ENCODE data around the gene MZT2B.
A peak's percentile ranks its signal among the peaks of the same experiment; 100 is the strongest.
"Not testable (repeated sequence)": the region's sequence is repeated elsewhere in the genome, so short reads cannot be mapped to it uniquely, and the experiment has no call there.

The MZT2B gene, protein sequence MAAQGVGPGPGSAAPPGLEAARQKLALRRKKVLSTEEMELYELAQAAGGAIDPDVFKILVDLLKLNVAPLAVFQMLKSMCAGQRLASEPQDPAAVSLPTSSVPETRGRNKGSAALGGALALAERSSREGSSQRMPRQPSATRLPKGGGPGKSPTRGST

GRCh38 chr2:130181880-130182682 lies at the start of gene MZT2B:
Gene MZT2B (plus strand): TSS chr2:130182262. CDS start chr2:130182283, 21 bp downstream.
- peak within 1 kb of the TSS; percentile 50 to 93 for H3K4me3 ChIP-seq (ENCODE audit: low read depth in 1 of 2, low read length in 2 of 2)
- H3K27me3 ChIP-seq (ENCODE audit: control insufficient read depth in 1 of 2, insufficient read depth in 2 of 2, low read length in 2 of 2); H3K9me3 ChIP-seq (ENCODE audit: low read length); H3K36me3 ChIP-seq (ENCODE audit: insufficient read depth, low read length): not testable (repeated sequence)
- H3K4me1 ChIP-seq (ENCODE audit: insufficient read depth, low read length), result peaks cover 18% of the 10 kb centered on the region
- peak within 1 kb of the TSS; percentile 80 for H3K9ac ChIP-seq (ENCODE audit: low read length)
- peak within 1 kb of the TSS; percentile 77 for H3K27ac ChIP-seq (ENCODE audit: low read depth, low read length)

GRCh38 chr2:130135692-130136541 lies 46.1 kb upstream of the MZT2B start:
- H3K27me3 ChIP-seq (ENCODE audit: control insufficient read depth in 1 of 2, insufficient read depth in 2 of 2, low read length in 2 of 2), result no peaks in the 10 kb centered on the region
- H3K9ac ChIP-seq (ENCODE audit: low read length), result no peak overlapping the region
- H3K4me3 ChIP-seq (ENCODE audit: low read depth in 1 of 2, low read length in 2 of 2), result no peak overlapping the region
- H3K4me1 ChIP-seq (ENCODE audit: insufficient read depth, low read length), result no peaks in the 10 kb centered on the region
- no peak overlapping the region for H3K27ac ChIP-seq (ENCODE audit: low read depth, low read length)
- no peaks in the 10 kb centered on the region for H3K9me3 ChIP-seq (ENCODE audit: low read length)
- no peaks in the 10 kb centered on the region for H3K36me3 ChIP-seq (ENCODE audit: insufficient read depth, low read length)

DNA sequence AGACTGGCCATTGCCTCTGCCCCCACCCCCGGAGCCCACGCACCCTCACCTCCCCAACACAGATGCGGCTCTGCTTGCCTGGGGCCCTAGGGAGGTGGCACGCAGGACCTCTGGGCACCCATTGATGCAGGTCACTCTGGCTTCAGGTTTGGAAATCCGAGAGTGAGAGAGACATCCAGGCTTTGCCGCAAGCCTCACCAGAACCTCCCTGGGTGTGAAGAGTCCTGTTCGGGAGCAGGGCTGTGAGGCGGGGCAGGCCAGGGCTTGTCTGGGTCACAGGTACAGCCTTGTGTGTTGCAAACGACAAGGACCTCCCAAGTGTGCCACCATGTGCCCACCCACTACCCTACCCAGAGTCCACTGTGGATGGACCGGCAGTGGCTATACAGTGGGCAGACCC lies 45.5 kb upstream of the MZT2B start:
- not testable (repeated sequence) for H3K4me3 ChIP-seq (ENCODE audit: low read depth in 1 of 2, low read length in 2 of 2); H3K27me3 ChIP-seq (ENCODE audit: control insufficient read depth in 1 of 2, insufficient read depth in 2 of 2, low read length in 2 of 2); H3K36me3 ChIP-seq (ENCODE audit: insufficient read depth, low read length)

DNA sequence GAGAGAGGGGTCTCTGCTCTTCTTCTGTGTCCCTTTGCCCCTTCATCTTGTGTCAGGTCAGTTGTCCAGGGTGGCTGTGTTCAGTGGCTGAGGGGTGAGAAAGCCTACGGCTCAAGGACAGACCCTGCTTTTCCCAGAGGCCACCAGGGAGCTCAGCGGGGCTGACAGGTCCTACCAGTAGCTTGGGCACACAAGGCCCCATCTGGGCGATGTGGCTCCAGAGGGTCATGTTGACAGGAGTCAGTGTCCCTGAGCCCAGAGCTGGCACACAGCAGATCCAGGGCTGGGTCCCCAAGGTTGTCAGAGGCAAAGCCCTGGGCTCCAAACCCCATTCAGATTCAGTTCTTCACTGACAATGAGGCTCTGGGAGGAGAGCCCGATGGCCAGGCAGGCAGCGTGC lies 44.9 kb upstream of the MZT2B start:
- H3K27me3 ChIP-seq (ENCODE audit: control insufficient read depth in 1 of 2, insufficient read depth in 2 of 2, low read length in 2 of 2); H3K9ac ChIP-seq (ENCODE audit: low read length); H3K4me3 ChIP-seq (ENCODE audit: low read depth in 1 of 2, low read length in 2 of 2); H3K27ac ChIP-seq (ENCODE audit: low read depth, low read length); H3K9me3 ChIP-seq (ENCODE audit: low read length); H3K4me1 ChIP-seq (ENCODE audit: insufficient read depth, low read length); H3K36me3 ChIP-seq (ENCODE audit: insufficient read depth, low read length): not testable (repeated sequence)

More for the DNA sequence above, 45.5 kb upstream of the MZT2B start:
- not testable (repeated sequence) for H3K9me3 ChIP-seq (ENCODE audit: low read length); H3K27ac ChIP-seq (ENCODE audit: low read depth, low read length); H3K4me1 ChIP-seq (ENCODE audit: insufficient read depth, low read length); H3K9ac ChIP-seq (ENCODE audit: low read length)

- H3K9me3 ChIP-seq (ENCODE audit: low read length); H3K4me1 ChIP-seq (ENCODE audit: insufficient read depth, low read length); H3K9ac ChIP-seq (ENCODE audit: low read length); H3K27ac ChIP-seq (ENCODE audit: low read depth, low read length); H3K4me3 ChIP-seq (ENCODE audit: low read depth in 1 of 2, low read length in 2 of 2); H3K27me3 ChIP-seq (ENCODE audit: control insufficient read depth in 1 of 2, insufficient read depth in 2 of 2, low read length in 2 of 2); H3K36me3 ChIP-seq (ENCODE audit: insufficient read depth, low read length): not testable (repeated sequence)
These were observed 43.7 kb upstream of the MZT2B start for GRCh38 chr2:130138326-130138725.

- H3K27me3 ChIP-seq (ENCODE audit: control insufficient read depth in 1 of 2, insufficient read depth in 2 of 2, low read length in 2 of 2); H3K27ac ChIP-seq (ENCODE audit: low read depth, low read length); H3K9ac ChIP-seq (ENCODE audit: low read length); H3K9me3 ChIP-seq (ENCODE audit: low read length); H3K36me3 ChIP-seq (ENCODE audit: insufficient read depth, low read length); H3K4me1 ChIP-seq (ENCODE audit: insufficient read depth, low read length); H3K4me3 ChIP-seq (ENCODE audit: low read depth in 1 of 2, low read length in 2 of 2): not testable (repeated sequence)
These were observed 43.2 kb upstream of the MZT2B start for GRCh38 chr2:130138841-130139251.

DNA sequence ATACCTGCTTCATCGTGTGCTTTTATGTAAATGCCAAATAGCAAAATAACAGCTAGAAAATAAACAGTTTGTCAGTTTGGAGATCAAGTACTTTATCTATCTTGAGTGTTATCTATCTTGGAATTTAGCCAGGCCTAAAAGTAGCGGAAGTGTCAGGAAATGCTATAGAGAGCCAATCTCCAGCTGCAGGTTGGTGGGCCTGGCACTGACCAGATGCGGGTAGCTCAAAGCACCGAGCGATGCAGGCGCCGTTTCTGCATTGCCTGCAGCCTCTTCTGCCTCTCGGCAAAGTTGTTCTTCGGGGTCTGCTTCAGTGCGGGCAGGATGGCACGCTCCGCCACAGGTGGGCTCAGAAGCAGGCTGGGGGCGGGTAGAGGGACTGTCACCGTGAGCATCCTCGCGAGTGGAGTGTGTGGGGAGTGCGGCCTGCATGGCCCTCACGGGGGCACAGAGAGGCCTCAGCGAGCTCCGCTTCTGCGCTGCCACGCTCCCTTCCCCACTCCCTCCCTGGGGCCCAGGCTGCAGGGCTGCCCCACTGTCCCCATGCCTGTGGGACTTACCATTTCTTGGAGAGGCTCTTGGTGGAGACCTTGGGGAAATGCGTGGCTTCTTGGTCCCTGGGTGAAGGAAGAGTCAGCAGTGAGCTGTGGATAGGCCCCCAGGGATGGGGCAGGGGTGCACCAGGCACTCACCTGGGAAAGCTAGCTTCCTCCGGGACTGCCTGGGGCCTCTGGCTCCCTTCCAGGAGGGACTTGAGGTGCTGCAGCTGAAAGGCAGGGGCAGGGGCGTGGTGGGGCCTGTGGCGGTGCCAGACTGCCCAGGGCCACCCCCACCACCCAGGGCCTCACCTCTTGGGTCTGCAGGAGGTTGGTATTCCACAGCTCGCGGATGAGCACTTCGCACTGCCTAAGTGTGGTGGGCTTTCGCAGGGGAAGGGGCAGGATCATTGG lies 42.5 kb upstream of the MZT2B start:
- not testable (repeated sequence) for H3K36me3 ChIP-seq (ENCODE audit: insufficient read depth, low read length); H3K27ac ChIP-seq (ENCODE audit: low read depth, low read length); H3K4me1 ChIP-seq (ENCODE audit: insufficient read depth, low read length); H3K27me3 ChIP-seq (ENCODE audit: control insufficient read depth in 1 of 2, insufficient read depth in 2 of 2, low read length in 2 of 2); H3K4me3 ChIP-seq (ENCODE audit: low read depth in 1 of 2, low read length in 2 of 2); H3K9ac ChIP-seq (ENCODE audit: low read length); H3K9me3 ChIP-seq (ENCODE audit: low read length)

DNA sequence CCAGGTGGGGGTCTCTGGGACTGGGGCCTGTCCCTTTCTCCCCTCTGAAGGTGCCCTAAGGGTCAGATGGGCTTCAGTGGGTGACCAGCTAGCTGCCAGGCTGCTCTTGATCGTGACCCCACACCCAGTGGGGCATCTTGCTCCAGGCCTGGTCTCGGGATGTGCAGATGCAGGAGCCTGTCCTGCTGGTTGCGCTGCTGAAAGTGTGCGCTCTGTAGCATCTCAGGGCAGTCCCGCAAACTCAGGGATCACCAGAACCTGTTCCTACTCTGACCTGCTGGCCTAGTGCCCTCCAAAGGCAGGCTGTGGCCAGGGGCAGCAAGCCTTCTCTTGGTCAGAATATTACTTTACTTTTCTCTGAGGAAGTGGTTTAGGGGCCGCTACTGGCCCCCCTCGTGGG lies 41.5 kb upstream of the MZT2B start:
- not testable (repeated sequence) for H3K4me1 ChIP-seq (ENCODE audit: insufficient read depth, low read length); H3K9me3 ChIP-seq (ENCODE audit: low read length); H3K27me3 ChIP-seq (ENCODE audit: control insufficient read depth in 1 of 2, insufficient read depth in 2 of 2, low read length in 2 of 2); H3K9ac ChIP-seq (ENCODE audit: low read length); H3K4me3 ChIP-seq (ENCODE audit: low read depth in 1 of 2, low read length in 2 of 2); H3K27ac ChIP-seq (ENCODE audit: low read depth, low read length); H3K36me3 ChIP-seq (ENCODE audit: insufficient read depth, low read length)

DNA sequence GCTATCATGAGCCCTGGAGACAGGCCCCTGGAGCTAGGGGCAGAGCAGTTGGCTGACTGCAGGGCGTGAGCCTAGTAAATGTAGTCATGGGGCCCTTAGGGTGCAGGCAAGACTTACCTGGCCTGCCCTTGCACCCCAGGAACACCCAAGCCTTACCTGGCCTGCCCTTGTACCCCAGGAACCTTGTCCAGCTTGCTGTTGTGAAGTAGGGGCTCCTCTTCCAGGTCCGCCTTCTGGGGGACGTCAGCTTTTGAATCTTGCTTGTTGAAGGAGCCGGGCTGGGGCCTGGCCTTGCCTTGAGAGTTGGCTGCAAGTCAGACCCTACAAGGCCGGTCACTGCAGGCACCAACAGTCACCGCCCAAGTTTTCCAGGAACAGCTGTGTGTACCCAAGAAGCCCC lies 41.1 kb upstream of the MZT2B start:
- H3K27ac ChIP-seq (ENCODE audit: low read depth, low read length); H3K9ac ChIP-seq (ENCODE audit: low read length); H3K27me3 ChIP-seq (ENCODE audit: control insufficient read depth in 1 of 2, insufficient read depth in 2 of 2, low read length in 2 of 2); H3K36me3 ChIP-seq (ENCODE audit: insufficient read depth, low read length); H3K4me3 ChIP-seq (ENCODE audit: low read depth in 1 of 2, low read length in 2 of 2); H3K9me3 ChIP-seq (ENCODE audit: low read length); H3K4me1 ChIP-seq (ENCODE audit: insufficient read depth, low read length): not testable (repeated sequence)

DNA sequence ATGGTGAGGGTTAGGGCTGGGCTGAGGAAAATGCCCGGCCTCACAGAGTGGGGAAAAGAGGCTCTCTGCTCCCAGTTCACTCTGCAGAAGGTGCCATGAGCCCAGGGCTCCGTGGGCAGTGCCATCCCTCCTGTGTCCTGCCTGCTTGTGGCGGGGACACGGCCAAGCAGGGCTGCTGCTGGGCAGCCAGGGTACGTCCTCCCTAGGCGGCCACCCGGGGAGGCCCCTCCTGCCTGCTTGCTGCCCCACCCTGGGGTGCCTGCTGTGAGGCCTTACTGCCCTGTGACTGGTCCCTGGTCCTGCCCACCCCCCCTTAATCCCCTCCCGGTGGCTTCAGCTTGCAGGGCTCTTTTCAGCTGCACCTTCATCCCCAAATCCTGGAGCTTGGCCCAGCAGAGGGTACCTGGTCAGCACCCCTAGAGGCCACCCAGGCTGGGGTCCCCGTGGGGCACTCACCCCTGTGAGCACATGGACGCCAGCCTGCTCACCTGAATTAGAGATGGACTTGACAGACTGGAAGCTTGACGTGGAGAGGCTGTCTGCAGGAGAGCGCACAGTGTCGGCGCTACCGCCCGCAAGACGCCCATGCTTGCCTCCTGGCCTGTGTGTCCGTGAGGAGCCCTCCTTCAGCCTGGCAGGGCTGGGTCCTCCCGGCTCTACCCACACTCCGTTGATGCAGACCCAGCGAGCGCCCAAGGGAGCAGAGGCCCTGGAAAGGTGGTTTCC lies 40.3 kb upstream of the MZT2B start:
- H3K4me1 ChIP-seq (ENCODE audit: insufficient read depth, low read length); H3K36me3 ChIP-seq (ENCODE audit: insufficient read depth, low read length); H3K4me3 ChIP-seq (ENCODE audit: low read depth in 1 of 2, low read length in 2 of 2); H3K9me3 ChIP-seq (ENCODE audit: low read length); H3K27me3 ChIP-seq (ENCODE audit: control insufficient read depth in 1 of 2, insufficient read depth in 2 of 2, low read length in 2 of 2); H3K27ac ChIP-seq (ENCODE audit: low read depth, low read length); H3K9ac ChIP-seq (ENCODE audit: low read length): not testable (repeated sequence)

Data from muscle layer of colon (tissue), 2 donors.